Aorta (tissue), 5 donors: ENCODE measurements around the gene TEAD1. TPM values are rescaled to one million over a fixed set of nuclear protein-coding genes. Genes with fewer than 3 reads are reported as not detected.

ENCODE experiments used
- ATAC-seq: fragments of 200-7000 bp; cut with Tn5 transposase; one replicate; pipeline ENCODE4 v1.9.1; 2022; ENCODE audit warnings: moderate library complexity; ENCODE audit not compliant: low FRiP score
- DNase-seq, 2 donors: peaks; one replicate each; pipeline ENCODE4 v3.0.0-alpha.2; 2020
- H3K27ac ChIP-seq, 2 donors: one replicate each; pipeline ENCODE4 v1.5.1; 2013; ENCODE audit warnings: low read length in 2 of 2, mild to moderate bottlenecking in 2 of 2, moderate library complexity in 2 of 2, control low read depth in 1 of 2, inconsistent platforms in 1 of 2, low read depth in 1 of 2
- H3K27me3 ChIP-seq, 2 donors: one replicate each; pipeline ENCODE4 v1.6.1; 2013; ENCODE audit warnings: control low read depth in 1 of 2, low read length in 1 of 2, mild to moderate bottlenecking in 1 of 2, moderate library complexity in 1 of 2; ENCODE audit not compliant: insufficient read depth in 2 of 2, control insufficient read depth in 1 of 2
- H3K36me3 ChIP-seq, 2 donors: one replicate each; pipeline ENCODE4 v1.6.1; 2013; ENCODE audit warnings: control low read depth in 1 of 2, low read length in 1 of 2, mild to moderate bottlenecking in 1 of 2; ENCODE audit not compliant: insufficient read depth in 2 of 2, control insufficient read depth in 1 of 2
- H3K4me1 ChIP-seq, 2 donors: one replicate each; pipeline ENCODE4 v1.6.1; 2013; ENCODE audit warnings: low read length in 2 of 2, control low read depth in 1 of 2, mild to moderate bottlenecking in 1 of 2, moderate library complexity in 1 of 2; ENCODE audit not compliant: insufficient read depth in 2 of 2, control insufficient read depth in 1 of 2
- H3K4me3 ChIP-seq, 2 donors: one replicate each; pipeline ENCODE4 v1.5.1; 2013; ENCODE audit warnings: low read length in 2 of 2, control low read depth in 1 of 2, mild to moderate bottlenecking in 1 of 2
- H3K9me3 ChIP-seq: one replicate; pipeline ENCODE4 v1.6.1; 2013; ENCODE audit warnings: mild to moderate bottlenecking, low read length; ENCODE audit not compliant: control insufficient read depth
- WGBS, 2 donors: extraction: QIAGEN DNeasy Blood & Tissue Kit; methylation state at CpG; one replicate each; pipeline ENCODE4 v1.1.7; 2013; 5-methylcytosine and 5-hydroxymethylcytosine counted together
- intact Hi-C, 2 donors: fragments of 100-400 bp; cut with DNase I; formaldehyde crosslinking; loops; one replicate each; pipeline versions ENCODE4 v1.14.2 to v1.15.0; 2022
- polyA plus RNA-seq, 2 donors: library from polyadenylated mRNA; stranded (reverse); fragments of 200-250 nt; gene quantifications; one replicate each; pipeline ENCODE4 v1.2.3, GENCODE V29; 2013
- total RNA-seq, 2 donors: library from RNA; stranded (reverse); fragmentation: NEBNext Ultra II Directional; extraction: Animal tissue kit (Norgen Biotek cat#: 25700); gene quantifications; one replicate each; pipeline ENCODE4 v1.2.1, GENCODE V29; 2021
- donor health status: healthy with polysubstance abuse.
- donor health status: Bipolar disorder and iron deficiency.
- donor health status: DM: no; HTN: no; CAD: no.
- donor health status: DM: no; HTN: no; CAD: no.
- donor health status: DM: yes; HTN: yes; CAD: no.

The TEAD1 gene
- total and polyA plus RNA-seq, 4 donors: 10.8 to 64.9 (median 34.3) TPM

- Histone ChIP-seq H3K27ac (no peak overlapping the region), H3K4me1 (no peaks in the 10 kb centered on the region), H3K27me3 (no peaks in the 10 kb centered on the region), H3K9me3 (no peaks in the 10 kb centered on the region), H3K36me3 (no peaks in the 10 kb centered on the region), H3K4me3 (no peak overlapping the region)
- no peak for ATAC-seq
- WGBS, 2 donors: 78 to 80% methylated on average over 12 of the region's 12 CpGs
- intact Hi-C loops: loop anchor here in 1 of 2 donors (5.0 kb wide), 1 partner anchor 213 kb away; no protein-coding TSS in a partner anchor
- no peak for DNase-seq
Measured at GRCh38 chr11:12809864-12810567, 135.8 kb downstream of the TEAD1 start.

- no peak overlapping the region for H3K27ac ChIP-seq
- intact Hi-C loops: loop anchor here in 1 of 2 donors (5.0 kb wide), 1 partner anchor 213 kb away; no protein-coding TSS in a partner anchor
- DNase-seq: no peak
Measured at GRCh38 chr11:12810568-12810894, 136.3 kb downstream of the TEAD1 start.

DNA sequence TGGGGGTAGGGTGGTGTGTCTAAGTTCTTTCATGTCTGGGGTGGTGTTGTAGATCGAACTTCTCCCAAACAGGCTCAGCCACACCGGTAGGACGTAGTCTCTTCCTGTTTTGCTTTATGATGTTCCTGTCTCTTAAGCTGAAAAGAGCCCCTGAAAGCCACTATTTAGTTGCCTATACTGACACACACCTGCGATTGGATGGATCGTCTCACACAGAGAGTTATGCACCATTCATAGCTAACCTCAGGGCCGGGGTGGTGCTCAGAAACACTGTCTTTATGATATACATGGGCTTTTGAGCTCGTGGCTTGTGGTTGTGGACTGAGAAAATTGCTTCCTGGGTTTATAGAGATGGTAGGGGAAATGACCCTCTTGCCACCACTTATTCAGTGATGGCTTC is 137.6 kb downstream of the TEAD1 start:
- Histone ChIP-seq H3K4me3 (no peak overlapping the region), H3K36me3 (no peaks in the 10 kb centered on the region), H3K4me1 (no peaks in the 10 kb centered on the region), H3K27ac (no peak overlapping the region), H3K9me3 (no peaks in the 10 kb centered on the region), H3K27me3 (no peaks in the 10 kb centered on the region)
- 90 to 96% methylated on average over 7 of the region's 7 CpGs for WGBS, 2 donors
- ATAC-seq (no peak), DNase-seq (no peak)
- intact Hi-C loops: loop anchor here in 1 of 2 donors (5.0 kb wide), 1 partner anchor 215 kb away; no protein-coding TSS in a partner anchor

More at GRCh38 chr11:12810568-12810894, 136.3 kb downstream of the TEAD1 start:
- ATAC-seq: no peak
- Histone ChIP-seq H3K36me3 (no peaks in the 10 kb centered on the region), H3K4me1 (no peaks in the 10 kb centered on the region), H3K4me3 (no peak overlapping the region), H3K27me3 (no peaks in the 10 kb centered on the region), H3K9me3 (no peaks in the 10 kb centered on the region)
- 25 to 36% methylated on average over 5 of the region's 5 CpGs for WGBS, 2 donors

- intact Hi-C loops: loop anchor here in 1 of 2 donors (5.0 kb wide), 1 partner anchor 216 kb away; no protein-coding TSS in a partner anchor
- no peaks in the 10 kb centered on the region for H3K4me1 ChIP-seq
- H3K27ac ChIP-seq: no peak overlapping the region
- no peak overlapping the region for H3K4me3 ChIP-seq
- WGBS, 2 donors: 45 to 56% methylated on average over 4 of the region's 4 CpGs
- no peak for ATAC-seq
- H3K27me3 ChIP-seq: no peaks in the 10 kb centered on the region
- DNase-seq: no peak
- no peaks in the 10 kb centered on the region for H3K36me3 ChIP-seq
- no peaks in the 10 kb centered on the region for H3K9me3 ChIP-seq
Measured at GRCh38 chr11:12812849-12813248, 138.6 kb downstream of the TEAD1 start.

DNA sequence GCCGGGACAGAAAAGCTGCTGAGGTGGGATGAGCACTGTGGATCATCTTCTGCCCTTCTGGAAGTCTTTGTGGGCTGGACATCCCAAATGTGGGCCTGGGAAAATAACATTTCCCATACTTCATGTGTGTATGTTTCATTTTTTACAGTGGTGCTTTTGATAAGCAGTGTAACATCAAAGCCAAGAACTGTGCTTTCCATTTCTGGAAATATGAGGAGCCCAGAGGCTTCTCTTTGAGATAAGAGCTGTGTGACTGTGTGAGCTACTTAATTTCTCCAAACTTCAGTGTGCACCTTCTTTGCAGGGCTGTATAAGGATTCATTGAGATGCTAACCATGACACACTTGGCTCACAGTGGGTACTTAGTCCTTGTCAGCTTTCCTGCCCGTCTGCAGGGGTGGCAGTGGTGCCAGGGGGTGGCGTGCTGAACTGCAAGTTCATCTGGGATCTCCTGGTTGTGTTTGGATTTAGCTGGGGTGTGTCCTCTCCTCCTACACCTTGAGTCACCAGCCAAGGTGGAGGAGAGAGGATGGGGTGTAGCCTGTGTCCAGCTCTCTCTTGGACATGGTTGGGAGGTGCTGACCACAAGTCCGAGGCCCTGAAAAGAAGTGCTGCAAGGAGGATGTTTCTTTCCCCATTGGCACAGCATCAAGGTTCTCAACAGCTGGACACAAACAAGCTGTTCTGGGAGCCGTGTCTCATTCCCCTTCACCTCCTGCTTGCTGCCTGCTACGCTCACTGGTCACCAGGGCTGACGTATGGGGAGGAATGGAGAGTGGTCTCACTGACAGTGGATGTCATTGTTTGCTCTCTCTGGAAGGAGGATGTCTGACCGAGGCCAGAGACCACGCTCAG is 139.4 kb downstream of the TEAD1 start:
- Histone ChIP-seq H3K9me3 (no peaks in the 10 kb centered on the region), H3K36me3 (no peaks in the 10 kb centered on the region), H3K4me3 (no peak overlapping the region), H3K27ac (no peak overlapping the region), H3K27me3 (no peaks in the 10 kb centered on the region), H3K4me1 (no peaks in the 10 kb centered on the region)
- DNase-seq (no peak), ATAC-seq (peak; percentile 15)
- 68 to 71% methylated on average over 9 of the region's 9 CpGs for WGBS, 2 donors
- intact Hi-C loops: loop anchor here in 1 of 2 donors (5.0 kb wide), 1 partner anchor 216 kb away; no protein-coding TSS in a partner anchor

DNA sequence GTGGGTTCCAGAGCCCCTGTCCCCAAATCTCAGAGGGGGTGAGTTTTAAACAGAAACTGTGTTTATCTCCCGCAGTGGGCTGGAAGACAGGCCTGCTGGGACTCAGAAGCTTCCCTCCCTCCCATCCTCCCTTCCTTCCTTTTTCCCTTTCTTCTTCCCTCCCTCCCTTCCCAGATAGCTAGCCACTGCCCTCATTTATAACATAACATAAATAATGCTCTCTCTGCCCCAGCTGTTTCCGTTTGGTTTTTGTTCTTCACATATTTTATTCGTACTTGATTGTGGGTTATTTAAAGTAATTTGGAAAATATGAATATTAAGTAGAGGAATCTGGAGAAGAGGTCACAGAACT is 140.9 kb downstream of the TEAD1 start:
- H3K27ac ChIP-seq: no peak overlapping the region
- no peaks in the 10 kb centered on the region for H3K36me3 ChIP-seq
- DNase-seq (no peak), ATAC-seq (no peak)
- H3K9me3 ChIP-seq: no peaks in the 10 kb centered on the region
- H3K27me3 ChIP-seq: no peaks in the 10 kb centered on the region
- H3K4me1 ChIP-seq: no peaks in the 10 kb centered on the region
- WGBS, 2 donors: 13 to 16% methylated on average over 3 of the region's 3 CpGs
- intact Hi-C loops: no loop called here
- H3K4me3 ChIP-seq: no peak overlapping the region

GRCh38 chr11:12815931-12816494 is 141.8 kb downstream of the TEAD1 start:
- WGBS, 2 donors: 76 to 82% methylated on average over 10 of the region's 10 CpGs
- intact Hi-C loops: no loop called here
- Histone ChIP-seq H3K36me3 (no peaks in the 10 kb centered on the region), H3K4me1 (no peaks in the 10 kb centered on the region), H3K27ac (no peak overlapping the region), H3K27me3 (no peaks in the 10 kb centered on the region), H3K4me3 (no peak overlapping the region), H3K9me3 (no peaks in the 10 kb centered on the region)
- ATAC-seq (no peak), DNase-seq (no peak)

GRCh38 chr11:12817681-12818332 is 143.6 kb downstream of the TEAD1 start:
- ATAC-seq (no peak), DNase-seq (no peak)
- no peaks in the 10 kb centered on the region for H3K4me1 ChIP-seq
- no peaks in the 10 kb centered on the region for H3K36me3 ChIP-seq
- WGBS, 2 donors: 86 to 87% methylated on average over 6 of the region's 6 CpGs
- H3K9me3 ChIP-seq: no peaks in the 10 kb centered on the region
- no peak overlapping the region for H3K4me3 ChIP-seq
- H3K27ac ChIP-seq: no peak overlapping the region
- intact Hi-C loops: no loop called here
- H3K27me3 ChIP-seq: no peaks in the 10 kb centered on the region
